Skin epidermis (tissue), 12 donors: ENCODE measurements around the gene SLC6A12.
"Not testable (repeated sequence)": the region's sequence is repeated elsewhere in the genome, so short reads cannot be mapped to it uniquely, and the experiment has no call there.

Experiments used
- H3K27ac ChIP-seq, 21 experiments: fragments of 200-600 bp; sonication (generic) in 11 of 21; one replicate each; pipeline ENCODE4 v1.5.0; 2020; ENCODE audit warnings: mild to moderate bottlenecking in 3 of 21, inconsistent platforms in 2 of 21, moderate library complexity in 2 of 21
- H3K4me3 ChIP-seq, 7 experiments: fragments of 200-600 bp; sonication (generic) in 2 of 7; one replicate each; pipeline ENCODE4 v1.5.0; 2020; ENCODE audit warnings: inconsistent platforms in 2 of 7, mild to moderate bottlenecking in 2 of 7, moderate library complexity in 1 of 7

The SLC6A12 gene

GRCh38 chr12:203074-203461 is 10.9 kb downstream of the SLC6A12 start:
- Histone ChIP-seq H3K4me3 (peak overlapping the region; percentile 25 to 44 (median 33)), H3K27ac (no peak overlapping the region)

- Histone ChIP-seq H3K27ac (no peak overlapping the region), H3K4me3 (no peak overlapping the region)
Observed at GRCh38 chr12:202081-202731, 11.8 kb downstream of the SLC6A12 start.

GRCh38 chr12:201361-201760 is 12.6 kb downstream of the SLC6A12 start:
- no peak overlapping the region for H3K27ac ChIP-seq
- no peak overlapping the region for H3K4me3 ChIP-seq

- Histone ChIP-seq H3K27ac (peak overlapping the region in 1 of 21 experiments; percentile 35), H3K4me3 (no peak overlapping the region)
Observed at GRCh38 chr12:198705-199104, 15.3 kb downstream of the SLC6A12 start.

- no peak overlapping the region for H3K27ac ChIP-seq
Observed at GRCh38 chr12:197911-198695, 15.9 kb downstream of the SLC6A12 start.

GRCh38 chr12:197347-197746 is 16.6 kb downstream of the SLC6A12 start:
- Histone ChIP-seq H3K27ac (no peak overlapping the region), H3K4me3 (no peak overlapping the region)

More at GRCh38 chr12:197911-198695, 15.9 kb downstream of the SLC6A12 start:
- H3K4me3 ChIP-seq, result no peak overlapping the region

GRCh38 chr12:196436-196835 is 17.5 kb downstream of the SLC6A12 start:
- Histone ChIP-seq H3K4me3 (no peak overlapping the region), H3K27ac (no peak overlapping the region)

GRCh38 chr12:195951-196350 is 18.0 kb downstream of the SLC6A12 start:
- Histone ChIP-seq H3K4me3 (no peak overlapping the region), H3K27ac (no peak overlapping the region)

- Histone ChIP-seq H3K4me3 (no peak overlapping the region), H3K27ac (no peak overlapping the region)
Observed at GRCh38 chr12:195156-195555, 18.8 kb downstream of the SLC6A12 start.

GRCh38 chr12:194276-194675 is 19.7 kb downstream of the SLC6A12 start:
- no peak overlapping the region for H3K4me3 ChIP-seq
- H3K27ac ChIP-seq, result no peak overlapping the region

- Histone ChIP-seq H3K4me3 (no peak overlapping the region), H3K27ac (no peak overlapping the region)
Observed at GRCh38 chr12:193261-193660, 20.7 kb downstream of the SLC6A12 start.

GRCh38 chr12:191541-191940 is 22.4 kb downstream of the SLC6A12 start:
- H3K4me3 ChIP-seq, result no peak overlapping the region
- no peak overlapping the region for H3K27ac ChIP-seq

GRCh38 chr12:190881-191280 is 23.1 kb downstream of the SLC6A12 start:
- Histone ChIP-seq H3K27ac (no peak overlapping the region), H3K4me3 (no peak overlapping the region)

- Histone ChIP-seq H3K4me3 (no peak overlapping the region), H3K27ac (peak overlapping the region in 1 of 21 experiments; percentile 35)
Observed at GRCh38 chr12:189622-189962, 24.4 kb downstream of the SLC6A12 start.

GRCh38 chr12:188910-189621 is 24.9 kb downstream of the SLC6A12 start:
- Histone ChIP-seq H3K4me3 (peak overlapping the region; percentile 4 to 37 (median 23)), H3K27ac (peak overlapping the region in 1 of 21 experiments; percentile 35)

- peak overlapping the region; percentile 4 to 37 (median 23) for H3K4me3 ChIP-seq
- not testable (repeated sequence) for H3K27ac ChIP-seq
Observed at GRCh38 chr12:187986-188909, 25.7 kb downstream of the SLC6A12 start.

- H3K4me3 ChIP-seq, result no peak overlapping the region
Observed at GRCh38 chr12:186006-186625, 27.8 kb downstream of the SLC6A12 start.

GRCh38 chr12:185576-185955 is 28.4 kb downstream of the SLC6A12 start:
- Histone ChIP-seq H3K27ac (no peak overlapping the region), H3K4me3 (no peak overlapping the region)

More at GRCh38 chr12:186006-186625, 27.8 kb downstream of the SLC6A12 start:
- no peak overlapping the region for H3K27ac ChIP-seq
